ENCODE results near the gene BPNT1.
"Not testable (repeated sequence)": the region's sequence is repeated elsewhere in the genome, so short reads cannot be mapped to it uniquely, and the experiment has no call there.

The BPNT1 gene

GRCh38 chr1:220046052-220046930 is 43.3 kb downstream of the BPNT1 start, which contains the start of gene EPRS1:
Gene EPRS1, minus strand, starts transcription at chr1:220046505. Its CDS starts 117 bp downstream, at chr1:220046388.
- no peak for TF ChIP-seq ZNF274 (IDR thresholded peaks at IDR 0.05; ENCODE audit: low read depth, low read length)
- H3K4me3 ChIP-seq (ENCODE audit: low read length), result peak within 1 kb of the TSS; percentile 80

- H3K4me3 ChIP-seq (ENCODE audit: low read length), result peak overlapping the region; percentile 80
- TF ChIP-seq ZNF274 (IDR thresholded peaks at IDR 0.05; ENCODE audit: low read depth, low read length), result no peak
These were observed 44.1 kb downstream of the BPNT1 start for GRCh38 chr1:220045356-220046051.

GRCh38 chr1:220044678-220045355 is 44.8 kb downstream of the BPNT1 start:
- peak overlapping the region; percentile 80 for H3K4me3 ChIP-seq (ENCODE audit: low read length)
- TF ChIP-seq ZNF274 (IDR thresholded peaks at IDR 0.05; ENCODE audit: low read depth, low read length), result no peak

DNA sequence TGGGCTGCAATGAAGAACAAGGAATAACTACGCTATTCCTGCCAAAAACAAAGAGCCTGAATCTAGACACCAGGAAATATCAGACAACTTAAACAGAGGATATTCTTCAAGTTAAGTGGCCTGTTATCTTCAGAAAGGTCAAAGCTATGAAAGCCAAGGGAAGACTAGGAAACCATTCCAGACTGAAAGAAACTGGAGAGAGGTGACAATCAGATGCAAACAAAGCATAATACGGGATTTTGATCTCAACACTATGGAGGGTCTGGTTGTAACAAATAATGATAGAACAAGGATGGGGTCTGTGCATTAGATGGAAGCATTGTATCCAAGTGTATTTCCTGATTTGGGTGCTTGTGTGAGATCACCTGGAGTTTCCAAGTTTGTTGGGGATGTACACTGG is 45.9 kb downstream of the BPNT1 start:
- no peak overlapping the region for H3K4me3 ChIP-seq (ENCODE audit: low read length)

GRCh38 chr1:220040028-220040596 is 49.5 kb downstream of the BPNT1 start:
- H3K4me3 ChIP-seq (ENCODE audit: low read length), result no peak overlapping the region
- no peak for TF ChIP-seq ZNF274 (IDR thresholded peaks at IDR 0.05; ENCODE audit: low read depth, low read length)

More for the DNA sequence above, 45.9 kb downstream of the BPNT1 start:
- no peak for TF ChIP-seq ZNF274 (IDR thresholded peaks at IDR 0.05; ENCODE audit: low read depth, low read length)

GRCh38 chr1:220038640-220039039 is 50.9 kb downstream of the BPNT1 start:
- TF ChIP-seq ZNF274 (IDR thresholded peaks at IDR 0.05; ENCODE audit: low read depth, low read length), result no peak
- no peak overlapping the region for H3K4me3 ChIP-seq (ENCODE audit: low read length)

GRCh38 chr1:220037810-220038209 is 51.8 kb downstream of the BPNT1 start:
- not testable (repeated sequence) for H3K4me3 ChIP-seq (ENCODE audit: low read length)

DNA sequence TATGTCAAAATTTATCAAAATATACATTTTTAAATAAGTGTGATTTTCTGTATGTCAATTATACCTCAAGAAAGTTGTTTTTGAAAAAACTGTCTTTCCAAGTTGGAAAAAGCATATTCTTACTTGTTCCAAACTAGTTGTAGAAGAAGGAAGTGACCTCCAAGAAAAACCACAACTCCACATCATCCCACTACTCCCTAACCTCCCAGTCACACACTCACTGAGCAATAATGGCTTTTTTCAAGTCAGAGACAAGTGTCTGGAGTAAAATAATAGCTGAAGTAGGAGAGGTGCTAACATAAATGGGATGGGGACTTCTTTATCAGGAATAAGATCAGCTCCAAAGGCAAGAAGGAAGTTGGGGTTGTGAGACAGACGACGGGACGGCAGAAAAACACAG is 56.7 kb downstream of the BPNT1 start:
- no peak for TF ChIP-seq ZNF274 (IDR thresholded peaks at IDR 0.05; ENCODE audit: low read depth, low read length)
- no peak overlapping the region for H3K4me3 ChIP-seq (ENCODE audit: low read length)

DNA sequence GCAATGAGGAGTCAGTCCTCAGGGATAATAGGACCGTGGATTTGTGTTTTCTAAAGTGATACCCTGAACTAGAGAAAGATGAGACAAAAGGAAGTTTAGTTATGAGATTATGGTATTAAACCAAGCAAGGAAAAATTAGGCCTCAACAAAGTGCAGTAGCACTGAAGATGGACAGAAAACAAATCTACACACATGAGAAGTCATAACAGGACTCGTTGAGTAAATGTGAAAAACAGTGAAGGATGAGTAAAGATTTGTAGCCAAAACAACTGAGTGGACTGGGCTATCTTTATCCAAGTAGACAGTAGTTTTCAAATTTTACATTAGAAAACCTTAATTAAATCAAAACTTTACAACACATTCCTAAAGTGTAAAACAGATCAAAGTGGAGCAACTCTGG is 58.3 kb downstream of the BPNT1 start:
- TF ChIP-seq ZNF274 (IDR thresholded peaks at IDR 0.05; ENCODE audit: low read depth, low read length), result no peak
- no peak overlapping the region for H3K4me3 ChIP-seq (ENCODE audit: low read length)

GRCh38 chr1:220028346-220028895 is 61.2 kb downstream of the BPNT1 start:
- H3K4me3 ChIP-seq (ENCODE audit: low read length), result no peak overlapping the region
- TF ChIP-seq ZNF274 (IDR thresholded peaks at IDR 0.05; ENCODE audit: low read depth, low read length), result no peak

- no peak for TF ChIP-seq ZNF274 (IDR thresholded peaks at IDR 0.05; ENCODE audit: low read depth, low read length)
These were observed 70.5 kb downstream of the BPNT1 start for GRCh38 chr1:220019071-220019470.

DNA sequence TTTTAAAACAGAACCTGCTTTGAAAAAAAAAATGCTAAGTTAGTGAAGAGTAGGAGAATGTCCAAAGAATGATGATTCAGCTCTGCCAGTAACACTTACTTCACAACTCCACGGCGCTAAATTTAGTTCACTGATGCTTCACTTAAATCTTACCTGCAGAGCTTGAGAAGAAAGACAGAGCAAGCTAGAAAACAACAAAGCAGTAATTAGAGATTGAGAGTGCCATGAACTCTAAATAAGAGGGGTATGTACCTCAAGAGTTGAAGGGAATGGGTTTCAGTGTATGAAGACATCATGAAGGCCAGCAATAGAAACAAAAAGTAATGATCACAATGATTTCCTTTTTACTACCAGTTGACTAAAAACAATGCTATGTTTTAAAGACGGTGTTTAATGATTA is 76.1 kb downstream of the BPNT1 start:
- H3K4me3 ChIP-seq (ENCODE audit: low read length), result no peak overlapping the region
- TF ChIP-seq ZNF274 (IDR thresholded peaks at IDR 0.05; ENCODE audit: low read depth, low read length), result no peak

More at GRCh38 chr1:220019071-220019470, 70.5 kb downstream of the BPNT1 start:
- no peak overlapping the region for H3K4me3 ChIP-seq (ENCODE audit: low read length)

GRCh38 chr1:220012259-220012658 is 77.3 kb downstream of the BPNT1 start:
- H3K4me3 ChIP-seq (ENCODE audit: low read length), result no peak overlapping the region
- TF ChIP-seq ZNF274 (IDR thresholded peaks at IDR 0.05; ENCODE audit: low read depth, low read length), result no peak

DNA sequence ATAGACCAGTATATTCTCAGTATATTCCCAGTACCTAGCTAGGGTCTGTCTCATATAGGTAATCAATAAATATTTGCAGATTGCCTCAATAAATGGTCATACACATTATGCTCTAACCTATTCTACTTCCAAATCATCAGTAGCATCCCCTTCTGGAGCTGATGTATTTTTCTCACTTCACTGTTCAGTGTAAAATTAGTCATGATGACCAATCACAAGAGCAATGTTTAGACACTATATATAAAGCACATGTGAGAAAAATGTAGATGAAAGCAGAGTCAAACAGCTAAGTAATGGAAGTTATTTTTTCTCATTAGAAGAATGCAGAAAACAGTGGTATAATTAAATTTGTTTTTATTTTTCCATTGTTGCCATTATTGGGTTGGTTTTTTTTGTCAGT is 78.0 kb downstream of the BPNT1 start:
- H3K4me3 ChIP-seq (ENCODE audit: low read length), result no peak overlapping the region
- no peak for TF ChIP-seq ZNF274 (IDR thresholded peaks at IDR 0.05; ENCODE audit: low read depth, low read length)
